ENCODE measurements around the gene SPATA18. TPM values are rescaled to one million over a fixed set of nuclear protein-coding genes. Genes with fewer than 3 reads are reported as not detected.
"Not testable (repeated sequence)": the region's sequence is repeated elsewhere in the genome, so short reads cannot be mapped to it uniquely, and the experiment has no call there.

Gene SPATA18
- polyA plus RNA-seq, 6 donors from 2014 or later: 0.11 to 2.2 (median 1.6) TPM; not detected in 1

DNA sequence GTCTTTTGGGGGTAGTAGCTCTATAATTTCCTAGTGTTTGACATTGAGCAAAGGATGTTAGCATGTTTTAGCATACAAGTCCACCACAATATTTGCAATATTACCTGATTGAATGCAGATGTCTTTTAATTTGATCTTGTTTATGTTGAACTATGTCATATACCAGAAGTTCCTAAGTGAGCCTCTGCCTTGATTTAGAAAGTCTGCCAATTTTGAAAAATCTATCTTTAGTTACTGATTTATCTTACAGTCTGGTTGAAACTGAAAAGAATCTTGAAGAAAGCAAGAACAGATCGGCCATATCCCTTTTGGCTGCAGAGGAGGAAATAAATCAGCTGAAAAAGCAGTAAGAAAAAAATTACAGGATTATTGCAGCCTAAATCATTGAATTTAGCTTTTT, 18.5 kb downstream of the SPATA18 start:
- Mint-ChIP-seq H3K27ac (no peak overlapping the region), H3K27me3 (peaks cover 23 to 47% (median 30%) of the 10 kb centered on the region in 3 donors)
- ATAC-seq (ENCODE audit: low read depth in 2 of 2): no peak

DNA sequence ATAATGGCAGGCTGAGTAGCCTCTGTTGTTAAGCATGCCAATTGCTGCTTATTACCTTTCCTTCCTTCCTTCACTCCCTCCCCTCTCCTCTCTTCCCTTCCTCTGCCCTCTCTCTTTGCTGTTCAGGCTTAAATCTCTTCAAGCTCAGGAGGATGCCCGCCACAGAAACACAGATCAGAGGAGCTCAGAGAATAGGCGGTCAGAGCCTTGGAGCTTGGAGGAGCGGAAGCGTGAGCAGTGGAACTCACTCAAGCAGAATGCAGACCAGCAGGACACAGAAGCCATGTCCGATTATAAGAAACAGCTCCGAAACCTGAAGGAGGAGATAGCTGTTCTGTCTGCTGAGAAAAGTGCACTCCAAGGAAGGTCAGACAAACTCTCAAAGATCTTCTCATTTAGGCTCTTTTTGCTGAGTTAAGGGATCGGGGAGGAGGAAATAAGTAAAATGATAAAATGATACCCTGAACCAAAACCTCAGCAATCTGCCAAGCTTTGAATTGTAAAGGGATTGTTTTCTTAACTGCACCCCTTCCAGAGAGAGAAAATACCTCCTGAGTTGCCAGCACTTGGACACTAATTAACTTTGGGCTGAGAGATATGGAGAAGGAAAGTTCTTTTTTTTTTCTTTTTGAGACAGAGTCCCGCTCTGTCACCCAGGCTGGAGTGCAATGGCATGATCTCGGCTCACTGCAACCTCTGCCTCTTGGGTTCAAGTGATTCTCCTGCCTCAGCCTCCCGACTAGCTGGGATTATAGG, 20.9 kb downstream of the SPATA18 start:
- Mint-ChIP-seq H3K9me3 (peaks cover 0 to 4% (median 2%) of the 10 kb centered on the region in 7 donors), H3K27me3 (peaks cover 32 to 57% (median 36%) of the 10 kb centered on the region in 3 donors), H3K36me3 (peaks cover 0 to 1% of the 10 kb centered on the region in 2 donors), H3K27ac (peak overlapping the region in 1 of 6 donors; percentile 50), H3K4me3 (no peak overlapping the region), H3K4me1 (no peaks in the 10 kb centered on the region)
- ATAC-seq (ENCODE audit: low read depth in 2 of 2): no peak
- no peak for DNase-seq

More for the DNA sequence above, 18.5 kb downstream of the SPATA18 start:
- no peak for DNase-seq
- H3K9me3 Mint-ChIP-seq: peaks cover 0 to 6% (median 3%) of the 10 kb centered on the region in 7 donors
- H3K4me1 Mint-ChIP-seq: no peaks in the 10 kb centered on the region
- H3K36me3 Mint-ChIP-seq: no peaks in the 10 kb centered on the region
- no peak overlapping the region for H3K4me3 Mint-ChIP-seq

DNA sequence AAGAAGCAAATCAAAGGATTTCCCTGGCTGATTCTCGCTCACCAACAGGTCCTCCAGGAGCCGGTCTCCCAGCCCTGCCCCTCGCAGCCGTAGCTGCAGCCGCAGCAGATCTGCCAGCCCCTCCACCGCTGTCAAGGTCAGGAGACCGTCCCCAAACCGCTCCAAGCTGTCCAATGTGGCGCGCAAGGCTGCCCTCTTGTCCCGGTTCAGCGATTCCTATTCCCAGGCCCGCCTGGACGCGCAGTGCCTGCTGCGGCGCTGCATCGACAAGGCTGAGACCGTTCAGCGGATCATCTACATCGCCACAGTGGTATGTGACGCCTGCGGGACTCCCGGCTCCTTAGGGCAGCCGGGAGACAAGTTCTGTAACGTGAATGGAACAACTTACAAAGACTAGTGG, 25.6 kb downstream of the SPATA18 start:
- DNase-seq: no peak
- Mint-ChIP-seq H3K4me3 (no peak overlapping the region), H3K27me3 (peaks cover 24 to 60% (median 53%) of the 10 kb centered on the region in 3 donors), H3K4me1 (peaks cover 0 to 4% (median 0%) of the 10 kb centered on the region in 3 donors), H3K36me3 (peaks cover 0 to 7% of the 10 kb centered on the region in 2 donors), H3K9me3 (peaks cover 0 to 4% (median 0%) of the 10 kb centered on the region in 7 donors), H3K27ac (no peak overlapping the region)
- ATAC-seq (ENCODE audit: low read depth in 2 of 2): no peak

DNA sequence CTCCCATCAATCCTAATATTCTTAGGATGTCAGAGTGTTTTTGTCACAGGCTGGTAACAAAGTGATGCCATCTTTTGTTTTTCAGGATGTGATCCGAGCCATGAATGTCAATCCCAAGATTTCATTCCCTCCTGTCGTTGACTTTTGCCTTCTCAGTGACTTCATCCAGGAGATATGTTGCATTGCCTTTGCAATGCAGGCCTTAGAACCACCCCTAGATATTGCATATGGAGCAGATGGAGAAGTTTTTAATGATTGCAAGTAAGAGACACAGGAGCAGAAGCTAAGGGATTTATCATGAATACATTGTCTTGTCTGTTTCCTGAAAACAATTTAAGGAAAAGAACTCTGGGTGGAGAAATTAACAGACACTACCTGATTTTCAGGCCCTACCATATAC, 28.6 kb downstream of the SPATA18 start:
- Mint-ChIP-seq H3K36me3 (peaks cover 0 to 7% of the 10 kb centered on the region in 2 donors), H3K4me1 (peaks cover 0 to 4% (median 0%) of the 10 kb centered on the region in 3 donors), H3K9me3 (peaks cover 0 to 4% (median 0%) of the 10 kb centered on the region in 7 donors), H3K4me3 (no peak overlapping the region), H3K27ac (no peak overlapping the region), H3K27me3 (peaks cover 13 to 52% (median 52%) of the 10 kb centered on the region in 3 donors)
- DNase-seq: no peak
- ATAC-seq (ENCODE audit: low read depth in 2 of 2): no peak

DNA sequence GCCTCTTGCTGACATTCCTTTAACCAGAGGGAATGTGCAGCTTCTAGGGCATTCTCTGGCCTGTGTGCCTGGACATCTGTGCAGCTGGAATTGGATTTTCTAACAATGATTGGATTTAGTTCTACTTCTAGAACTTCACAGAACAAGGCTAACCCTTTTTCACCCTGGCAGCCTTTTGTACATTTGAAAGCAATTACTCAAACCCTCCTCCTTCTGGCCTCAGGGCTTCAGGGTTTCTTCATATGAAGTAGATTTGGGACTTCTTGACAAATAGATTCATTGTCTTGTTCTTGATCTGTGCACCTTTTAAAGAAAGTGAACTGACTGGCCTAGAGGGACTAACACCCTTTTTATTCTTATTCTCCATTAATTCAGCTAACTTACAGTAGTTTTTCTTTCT, 30.1 kb downstream of the SPATA18 start:
- Mint-ChIP-seq H3K27ac (no peak overlapping the region), H3K27me3 (peaks cover 4 to 41% (median 37%) of the 10 kb centered on the region in 3 donors), H3K9me3 (peaks cover 0 to 6% (median 0%) of the 10 kb centered on the region in 7 donors), H3K4me1 (peaks cover 0 to 4% (median 0%) of the 10 kb centered on the region in 3 donors), H3K4me3 (no peak overlapping the region), H3K36me3 (peaks cover 0 to 7% of the 10 kb centered on the region in 2 donors)
- ATAC-seq (ENCODE audit: low read depth in 2 of 2): no peak
- no peak for DNase-seq

DNA sequence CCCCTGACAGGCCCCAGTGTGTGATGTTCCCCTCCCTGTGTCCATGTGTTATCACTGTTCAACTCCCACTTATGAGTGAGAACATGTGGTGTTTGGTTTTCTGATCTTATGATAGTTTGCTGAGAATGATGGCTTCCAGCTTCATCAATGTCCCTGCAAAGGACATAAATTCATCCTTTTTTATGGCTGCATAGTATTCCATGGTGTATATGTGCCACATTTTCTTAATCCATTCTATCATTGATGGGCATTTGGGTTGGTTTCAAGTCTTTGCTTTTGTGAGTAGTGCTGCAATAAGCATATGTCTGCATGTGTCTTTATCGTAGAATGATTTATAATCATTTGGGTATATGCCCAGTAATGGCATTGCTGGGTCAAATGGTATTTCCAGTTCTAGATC, 35.3 kb downstream of the SPATA18 start:
- peaks cover 0 to 12% (median 5%) of the 10 kb centered on the region in 7 donors for H3K9me3 Mint-ChIP-seq
- peaks cover 0 to 10% (median 2%) of the 10 kb centered on the region in 3 donors for H3K27me3 Mint-ChIP-seq
- peak overlapping the region in 1 of 8 donors; percentile 31 for H3K4me3 Mint-ChIP-seq
- ATAC-seq (ENCODE audit: low read depth in 2 of 2); H3K4me1 Mint-ChIP-seq; H3K36me3 Mint-ChIP-seq; DNase-seq: not testable (repeated sequence)
- peak overlapping the region in 1 of 6 donors; percentile 4 for H3K27ac Mint-ChIP-seq

DNA sequence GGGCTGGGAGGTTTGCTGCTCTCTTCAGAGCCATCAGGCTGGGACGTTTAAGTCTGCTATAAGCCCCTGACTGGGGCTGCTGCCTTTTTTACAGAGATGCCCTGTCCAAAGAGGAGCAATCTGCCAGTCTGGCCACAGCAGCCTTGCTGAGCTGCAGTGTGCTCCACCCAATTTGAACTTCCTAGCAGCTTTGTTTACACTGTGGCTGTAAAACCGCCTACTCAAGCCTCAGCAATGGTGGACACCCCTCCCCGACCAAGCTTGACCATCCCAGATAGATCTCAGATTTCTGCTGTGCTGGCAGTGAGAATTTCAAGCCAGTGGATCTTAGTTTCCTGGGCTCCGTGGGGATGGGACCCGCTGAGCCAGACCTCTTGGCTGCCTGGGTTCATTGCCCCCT, 40.7 kb downstream of the SPATA18 start:
- DNase-seq (no peak), ATAC-seq (ENCODE audit: low read depth in 2 of 2) (no peak)
- Mint-ChIP-seq H3K4me3 (no peak overlapping the region), H3K4me1 (no peaks in the 10 kb centered on the region), H3K36me3 (no peaks in the 10 kb centered on the region), H3K27ac (no peak overlapping the region), H3K9me3 (peaks cover 0 to 12% (median 3%) of the 10 kb centered on the region in 7 donors), H3K27me3 (peaks cover 0 to 3% (median 0%) of the 10 kb centered on the region in 3 donors)

DNA sequence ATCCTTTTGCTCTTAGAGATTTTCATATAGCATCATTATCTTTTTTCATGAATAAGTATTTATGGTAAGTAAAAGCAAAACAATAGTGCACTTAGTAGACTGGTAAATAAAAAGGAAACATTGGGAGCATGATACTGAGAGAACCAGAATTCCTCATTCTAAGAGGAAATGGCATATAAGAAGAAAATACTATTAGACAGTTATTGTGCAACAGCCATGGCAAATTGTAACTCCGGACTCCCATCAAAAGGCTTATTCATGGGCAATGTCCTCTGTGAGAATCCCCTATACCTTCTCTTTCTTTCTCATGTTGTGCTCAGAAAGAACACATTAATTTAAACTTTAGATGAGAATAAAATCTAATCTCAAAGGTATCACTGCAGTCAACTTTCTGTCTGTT, 42.4 kb downstream of the SPATA18 start:
- no peak for ATAC-seq (ENCODE audit: low read depth in 2 of 2)
- Mint-ChIP-seq H3K36me3 (no peaks in the 10 kb centered on the region), H3K27me3 (peaks cover 0 to 3% (median 0%) of the 10 kb centered on the region in 3 donors), H3K4me1 (no peaks in the 10 kb centered on the region), H3K27ac (no peak overlapping the region), H3K4me3 (no peak overlapping the region), H3K9me3 (peaks cover 0 to 4% (median 0%) of the 10 kb centered on the region in 7 donors)
- DNase-seq: no peak

DNA sequence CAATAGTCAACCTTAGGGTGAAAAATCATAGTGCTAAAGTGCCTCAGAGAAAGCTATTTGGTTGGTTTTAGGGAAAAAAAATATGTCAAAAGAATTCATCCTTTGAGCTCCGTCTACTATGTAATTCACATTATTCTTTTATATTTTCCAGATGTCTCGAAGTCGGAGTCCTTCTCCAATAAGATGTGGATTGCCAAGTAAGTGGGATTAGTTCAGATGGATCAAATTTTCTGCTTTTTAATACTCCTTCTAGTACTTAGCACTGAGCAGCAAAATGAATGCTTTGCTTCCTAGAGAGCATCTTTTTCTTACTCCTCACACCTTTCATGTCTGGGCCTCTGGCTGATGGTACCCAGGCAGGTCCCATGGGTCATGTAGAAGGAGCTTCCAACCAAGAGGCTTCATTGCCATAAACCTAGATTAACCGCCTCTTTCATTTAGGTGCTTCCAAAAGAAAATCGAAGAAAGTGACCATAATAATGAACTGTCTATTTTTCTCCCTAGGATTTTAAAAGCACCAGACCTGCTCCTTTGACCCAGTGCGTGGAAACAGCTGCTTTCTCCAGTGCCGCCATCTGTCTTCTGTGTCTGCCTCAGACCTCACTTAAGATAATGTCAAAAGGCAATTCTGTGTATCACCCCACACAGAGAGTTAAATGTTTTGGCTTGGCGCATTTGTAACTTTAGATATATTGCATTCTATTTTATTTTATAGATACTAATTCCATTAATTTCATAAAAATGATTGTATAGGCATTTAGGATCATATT, 43.5 kb downstream of the SPATA18 start:
- ATAC-seq (ENCODE audit: low read depth in 2 of 2) (no peak), DNase-seq (no peak)
- Mint-ChIP-seq H3K9me3 (peaks cover 0 to 4% (median 0%) of the 10 kb centered on the region in 7 donors), H3K27ac (no peak overlapping the region), H3K4me3 (no peak overlapping the region), H3K27me3 (peaks cover 0 to 3% (median 0%) of the 10 kb centered on the region in 3 donors), H3K4me1 (no peaks in the 10 kb centered on the region), H3K36me3 (no peaks in the 10 kb centered on the region)

DNA sequence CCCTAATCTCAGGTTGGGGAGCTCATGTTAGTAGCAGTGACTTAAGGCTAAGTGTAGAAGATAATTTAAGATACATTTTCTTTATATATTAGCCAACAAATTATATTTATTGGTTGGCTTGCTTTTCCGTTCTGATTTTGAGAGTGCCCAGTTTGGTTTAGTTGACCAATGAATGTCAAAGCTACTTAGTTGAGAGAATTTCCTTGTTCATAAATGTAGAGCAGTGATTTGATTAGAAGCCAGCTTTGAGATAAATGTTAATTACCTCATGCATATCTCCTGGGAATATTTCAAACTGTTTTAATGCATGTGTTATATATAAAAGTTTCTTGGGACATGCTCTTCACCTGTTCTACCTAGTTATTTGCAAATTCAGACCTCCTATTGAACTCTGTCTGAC, 44.3 kb downstream of the SPATA18 start:
- peaks cover 0 to 4% (median 0%) of the 10 kb centered on the region in 7 donors for H3K9me3 Mint-ChIP-seq
- no peak overlapping the region for H3K27ac Mint-ChIP-seq
- H3K4me3 Mint-ChIP-seq: no peak overlapping the region
- no peaks in the 10 kb centered on the region for H3K4me1 Mint-ChIP-seq
- no peak for DNase-seq
- H3K36me3 Mint-ChIP-seq: no peaks in the 10 kb centered on the region
- H3K27me3 Mint-ChIP-seq: peaks cover 0 to 3% (median 0%) of the 10 kb centered on the region in 3 donors
- no peak for ATAC-seq (ENCODE audit: low read depth in 2 of 2)

DNA sequence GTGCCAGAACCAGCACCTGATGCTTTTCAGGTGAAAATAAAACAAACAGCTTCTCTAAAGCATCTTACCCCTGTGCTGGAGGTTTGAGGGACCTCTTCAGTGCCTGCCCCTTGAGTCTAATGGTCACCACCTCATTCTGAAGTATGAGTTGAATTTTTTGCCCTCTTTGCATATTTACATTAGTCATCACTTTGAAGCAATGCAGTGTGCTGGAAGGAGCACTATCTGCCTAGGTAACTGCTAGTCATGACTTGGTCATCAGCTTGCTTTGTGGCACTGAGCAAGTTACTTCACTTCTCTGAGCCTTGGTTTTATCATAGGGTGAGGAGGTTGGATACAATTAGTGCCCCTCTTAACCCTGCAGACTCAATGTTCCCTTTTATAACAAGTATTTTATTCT, 44.9 kb downstream of the SPATA18 start:
- Mint-ChIP-seq H3K27ac (no peak overlapping the region), H3K4me3 (no peak overlapping the region), H3K27me3 (peaks cover 0 to 4% (median 0%) of the 10 kb centered on the region in 3 donors), H3K4me1 (no peaks in the 10 kb centered on the region), H3K36me3 (no peaks in the 10 kb centered on the region), H3K9me3 (peaks cover 0 to 3% (median 0%) of the 10 kb centered on the region in 7 donors)
- DNase-seq (no peak), ATAC-seq (ENCODE audit: low read depth in 2 of 2) (no peak)

DNA sequence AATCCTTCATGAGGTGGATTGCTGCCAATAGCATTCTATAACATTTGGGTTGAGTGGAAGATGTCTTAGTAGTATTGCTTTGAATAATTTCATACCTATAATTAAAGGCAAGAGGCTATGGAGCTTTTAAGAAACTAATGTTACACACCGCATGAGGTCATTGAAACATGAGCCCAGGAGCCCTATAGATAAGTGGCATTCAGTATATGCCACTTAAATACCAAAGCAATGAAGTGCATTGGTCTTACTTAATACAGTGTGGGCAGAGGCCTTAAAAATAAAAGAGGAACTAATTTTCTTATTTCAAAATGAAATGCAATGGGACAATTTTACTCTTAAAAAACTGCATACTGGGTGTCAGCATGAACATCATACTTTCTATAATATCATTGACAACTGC, 47.5 kb downstream of the SPATA18 start:
- Mint-ChIP-seq H3K9me3 (peaks cover 0 to 3% (median 0%) of the 10 kb centered on the region in 7 donors), H3K4me3 (no peak overlapping the region), H3K4me1 (no peaks in the 10 kb centered on the region), H3K27me3 (peaks cover 0 to 5% (median 0%) of the 10 kb centered on the region in 3 donors), H3K36me3 (no peaks in the 10 kb centered on the region), H3K27ac (no peak overlapping the region)
- ATAC-seq (ENCODE audit: low read depth in 2 of 2): no peak
- no peak for DNase-seq

DNA sequence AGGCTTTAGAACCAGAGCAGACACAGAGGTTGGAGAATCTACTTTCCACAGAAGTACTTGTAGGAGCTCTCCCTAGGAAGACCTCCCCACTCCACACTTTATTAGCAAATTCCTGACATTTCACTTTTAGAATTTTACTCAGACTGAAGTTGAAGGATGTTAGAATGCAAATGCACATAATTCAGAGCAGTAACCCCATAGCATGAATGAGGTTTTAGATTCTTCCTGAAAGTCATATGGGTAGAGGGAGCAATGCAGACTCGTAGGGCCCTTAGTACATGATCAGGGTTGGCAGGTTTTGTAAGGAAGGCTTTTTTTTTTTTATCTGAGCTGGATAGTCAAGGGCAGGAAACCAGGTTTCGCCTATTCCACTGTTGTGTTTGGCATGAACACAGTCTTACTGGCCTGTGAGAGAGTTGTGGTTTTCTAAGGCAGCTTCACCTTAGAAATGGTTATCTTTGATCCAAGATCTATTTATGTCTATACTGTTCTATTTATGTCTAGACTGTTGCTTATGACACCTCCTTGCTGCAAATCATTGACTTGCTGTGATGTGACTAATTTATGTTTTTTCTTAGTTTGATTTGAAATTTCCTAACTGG, 48.9 kb downstream of the SPATA18 start:
- Mint-ChIP-seq H3K4me3 (no peak overlapping the region), H3K27me3 (peaks cover 0 to 5% (median 0%) of the 10 kb centered on the region in 3 donors), H3K9me3 (peaks cover 0 to 3% (median 0%) of the 10 kb centered on the region in 7 donors), H3K27ac (no peak overlapping the region), H3K36me3 (no peaks in the 10 kb centered on the region), H3K4me1 (no peaks in the 10 kb centered on the region)
- no peak for ATAC-seq (ENCODE audit: low read depth in 2 of 2)
- DNase-seq: no peak

Data from naive B cell (primary cell).